HG03460 (cell line): ENCODE measurements around the gene TEX28.
"Not testable (repeated sequence)": the region's sequence is repeated elsewhere in the genome, so short reads cannot be mapped to it uniquely, and the experiment has no call there.

Experiments
- ATAC-seq: cut with Tn5 transposase; IDR thresholded peaks from one replicate; pipeline ENCODE4 v1.9.1; 2021; ENCODE audit not compliant: unreplicated experiment

Gene TEX28

GRCh38 chrX:154248076-154248475, 46.8 kb downstream of the TEX28 start:
- not testable (repeated sequence) for ATAC-seq

- ATAC-seq = peak; percentile 57
These were observed 47.4 kb downstream of the TEX28 start for GRCh38 chrX:154247377-154248045.

GRCh38 chrX:154239982-154240503, 54.9 kb downstream of the TEX28 start:
- ATAC-seq = not testable (repeated sequence)

- ATAC-seq = not testable (repeated sequence)
These were observed 55.9 kb downstream of the TEX28 start for GRCh38 chrX:154238939-154239559.

- ATAC-seq = not testable (repeated sequence)
These were observed 61.3 kb downstream of the TEX28 start for GRCh38 chrX:154233620-154234019.

GRCh38 chrX:154231443-154231842, 63.5 kb downstream of the TEX28 start:
- not testable (repeated sequence) for ATAC-seq

GRCh38 chrX:154226706-154227105, 68.2 kb downstream of the TEX28 start:
- not testable (repeated sequence) for ATAC-seq

- ATAC-seq = not testable (repeated sequence)
These were observed 69.6 kb downstream of the TEX28 start for GRCh38 chrX:154225292-154225691.
